ENCODE measurements around the gene NSRP1.
A peak's percentile ranks its signal among the peaks of the same experiment; 100 is the strongest.
"Not testable (repeated sequence)": the region's sequence is repeated elsewhere in the genome, so short reads cannot be mapped to it uniquely, and the experiment has no call there.

NSRP1 gene, protein sequence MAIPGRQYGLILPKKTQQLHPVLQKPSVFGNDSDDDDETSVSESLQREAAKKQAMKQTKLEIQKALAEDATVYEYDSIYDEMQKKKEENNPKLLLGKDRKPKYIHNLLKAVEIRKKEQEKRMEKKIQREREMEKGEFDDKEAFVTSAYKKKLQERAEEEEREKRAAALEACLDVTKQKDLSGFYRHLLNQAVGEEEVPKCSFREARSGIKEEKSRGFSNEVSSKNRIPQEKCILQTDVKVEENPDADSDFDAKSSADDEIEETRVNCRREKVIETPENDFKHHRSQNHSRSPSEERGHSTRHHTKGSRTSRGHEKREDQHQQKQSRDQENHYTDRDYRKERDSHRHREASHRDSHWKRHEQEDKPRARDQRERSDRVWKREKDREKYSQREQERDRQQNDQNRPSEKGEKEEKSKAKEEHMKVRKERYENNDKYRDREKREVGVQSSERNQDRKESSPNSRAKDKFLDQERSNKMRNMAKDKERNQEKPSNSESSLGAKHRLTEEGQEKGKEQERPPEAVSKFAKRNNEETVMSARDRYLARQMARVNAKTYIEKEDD

DNA sequence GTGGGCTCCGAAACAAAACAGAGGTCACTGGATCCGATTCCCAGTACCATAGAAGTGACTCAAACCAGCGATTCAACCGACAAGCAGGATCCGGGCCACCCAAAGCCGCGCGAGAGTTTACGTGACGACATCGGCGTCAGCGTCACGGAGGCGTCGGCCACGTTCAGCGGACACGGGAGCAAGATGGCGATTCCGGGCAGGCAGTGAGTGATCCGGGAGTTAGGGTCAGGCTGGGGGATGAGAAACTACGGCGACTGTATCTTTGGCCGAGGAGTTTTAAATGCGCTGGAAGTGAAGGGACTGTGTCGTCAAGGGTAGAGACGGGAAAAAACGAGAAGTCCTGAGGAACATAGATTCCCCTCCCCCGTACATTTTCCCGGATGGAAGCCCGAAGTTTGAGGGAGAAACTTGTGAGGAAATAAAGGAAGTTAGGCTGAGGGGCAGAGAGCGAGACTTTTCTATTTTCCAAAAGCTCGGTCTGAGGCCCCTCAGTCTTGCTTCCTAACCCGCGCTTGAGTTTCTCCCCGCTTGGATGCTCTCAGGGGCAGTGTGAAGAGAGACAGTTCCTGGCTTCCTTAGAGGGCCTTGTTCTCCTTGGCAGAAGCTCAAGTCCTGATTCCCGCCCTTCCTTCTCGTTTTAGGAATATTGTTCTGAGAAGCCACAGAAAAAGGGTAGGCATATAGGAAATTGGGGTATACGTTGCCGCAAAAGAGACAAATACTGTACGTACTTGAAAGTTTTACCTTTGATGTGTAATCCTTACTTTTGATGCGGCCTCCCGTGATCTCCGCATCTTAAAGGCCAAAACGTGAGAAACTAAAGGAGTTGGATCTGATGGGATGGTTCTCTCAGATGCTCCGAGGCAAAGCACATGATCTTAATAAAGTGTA lies at the start of gene NSRP1:
Gene NSRP1, plus strand, starts transcription at position 156 of the 891 bp plus-strand sequence. Its CDS starts 28 bp downstream, at position 184.
- peak; percentile 80 for DNase-seq

DNA sequence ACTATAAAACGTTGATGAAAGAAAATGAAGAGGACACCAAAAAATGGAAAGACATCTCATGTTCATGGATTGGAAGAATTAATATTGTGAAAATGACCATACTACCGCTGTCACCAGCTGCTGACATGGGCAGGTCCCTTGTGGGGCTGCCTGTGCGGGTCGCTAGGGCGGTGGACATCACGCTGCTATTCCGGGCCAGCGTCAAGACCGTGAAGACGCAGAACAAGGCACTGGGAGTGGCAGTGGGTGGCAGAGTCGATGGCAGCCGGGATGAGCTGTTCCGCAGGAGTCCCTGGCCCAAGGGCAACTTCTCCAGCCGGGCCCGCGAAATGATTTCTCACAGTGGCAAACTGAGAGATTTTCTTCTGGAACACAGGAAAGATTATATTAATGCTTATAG lies 48.2 kb upstream of the NSRP1 start:
- no peak for DNase-seq

DNA sequence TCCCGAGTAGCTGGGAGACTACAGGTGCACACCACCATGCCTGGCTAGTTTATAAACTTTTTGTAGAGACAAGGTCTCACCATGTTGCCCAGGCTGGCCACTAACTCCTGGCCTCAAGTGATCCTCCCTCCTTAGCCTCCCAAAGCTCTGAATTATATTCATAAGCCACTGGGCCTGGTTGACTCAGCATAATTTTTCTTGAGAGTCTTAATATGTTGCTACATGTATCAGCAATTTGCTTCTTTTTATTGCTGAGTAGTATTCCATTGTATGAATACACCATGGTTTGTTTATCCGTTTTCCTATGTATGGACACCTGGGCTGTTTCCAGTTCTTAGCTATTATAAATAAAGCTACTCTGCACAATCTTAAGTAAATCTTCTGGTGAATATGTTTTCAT lies 42.4 kb upstream of the NSRP1 start:
- no peak for DNase-seq

DNA sequence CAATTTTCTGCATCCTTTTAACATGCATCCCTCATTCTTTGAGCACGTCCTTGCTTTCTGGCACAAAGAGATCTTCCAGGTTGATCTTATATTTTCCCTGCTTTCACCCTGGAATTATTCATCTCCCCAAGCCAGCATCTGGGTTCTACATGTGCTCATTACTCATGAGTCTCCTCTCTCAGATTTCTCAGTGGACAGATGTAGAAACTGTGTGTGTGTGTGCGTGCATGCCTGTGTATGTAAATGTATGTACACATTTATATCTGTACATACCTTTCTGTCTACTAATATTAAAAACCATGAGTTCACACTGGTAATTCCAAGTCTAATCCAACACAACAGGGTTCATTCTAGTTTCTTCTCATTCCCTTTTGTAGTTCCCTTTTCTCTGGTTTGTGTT lies 41.9 kb upstream of the NSRP1 start:
- DNase-seq = no peak

DNA sequence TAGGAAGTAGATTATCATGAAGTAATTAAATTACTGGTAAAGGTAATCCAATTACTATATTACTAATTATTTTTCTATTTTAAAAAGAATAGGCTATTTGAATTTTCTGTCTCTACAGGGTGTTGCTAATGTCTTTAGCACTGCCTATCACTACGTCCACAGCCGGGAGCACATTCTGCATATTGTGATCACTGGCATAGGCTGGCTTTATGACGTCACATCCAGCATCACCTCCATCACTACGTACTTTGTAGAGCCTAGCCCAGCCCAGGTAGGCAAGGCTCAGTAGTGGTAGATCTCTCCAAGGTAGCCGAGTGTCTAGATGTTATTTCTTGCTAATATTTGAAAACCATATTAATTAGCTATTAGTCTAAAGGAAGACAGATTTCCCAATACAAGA lies 33.8 kb upstream of the NSRP1 start:
- DNase-seq = no peak

DNA sequence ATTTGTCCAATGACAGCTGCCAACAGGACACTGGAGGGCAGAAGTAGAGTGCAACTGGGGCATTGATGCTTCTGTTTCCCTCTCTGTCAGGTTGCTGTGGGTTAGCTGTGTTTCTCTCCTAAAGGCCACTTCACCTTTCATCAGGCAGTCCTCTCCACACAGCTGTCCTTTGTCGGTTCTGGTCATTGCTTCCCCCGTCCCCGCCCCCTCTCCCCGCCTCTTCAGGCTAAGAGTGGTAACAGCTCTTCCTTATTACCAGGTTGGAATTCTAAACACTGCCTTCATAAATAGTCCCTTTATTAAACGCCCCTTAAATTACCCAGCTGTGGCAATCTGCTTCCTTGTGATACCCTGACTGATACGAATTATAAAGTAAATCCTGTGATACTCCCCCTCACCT lies 31.8 kb upstream of the NSRP1 start:
- DNase-seq = no peak

DNA sequence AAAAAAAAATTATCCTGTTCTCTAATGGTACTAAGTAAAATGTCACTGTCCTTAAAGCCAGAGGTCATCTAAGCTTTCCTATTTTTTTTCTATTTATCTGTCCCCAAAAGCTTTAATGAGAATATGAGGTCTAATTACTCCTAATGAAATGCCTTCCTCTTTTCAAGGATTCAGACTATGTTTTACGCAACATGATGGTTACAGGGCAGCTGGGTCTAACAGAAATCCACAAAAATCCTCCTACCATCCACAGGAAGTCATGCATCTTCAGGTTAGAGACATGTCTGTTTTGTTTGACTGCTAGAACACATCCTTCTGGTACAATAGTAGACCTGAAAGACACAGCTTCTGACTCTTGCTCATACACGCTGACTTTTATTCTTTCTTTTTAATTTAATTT lies 29.7 kb upstream of the NSRP1 start:
- DNase-seq = no peak

DNA sequence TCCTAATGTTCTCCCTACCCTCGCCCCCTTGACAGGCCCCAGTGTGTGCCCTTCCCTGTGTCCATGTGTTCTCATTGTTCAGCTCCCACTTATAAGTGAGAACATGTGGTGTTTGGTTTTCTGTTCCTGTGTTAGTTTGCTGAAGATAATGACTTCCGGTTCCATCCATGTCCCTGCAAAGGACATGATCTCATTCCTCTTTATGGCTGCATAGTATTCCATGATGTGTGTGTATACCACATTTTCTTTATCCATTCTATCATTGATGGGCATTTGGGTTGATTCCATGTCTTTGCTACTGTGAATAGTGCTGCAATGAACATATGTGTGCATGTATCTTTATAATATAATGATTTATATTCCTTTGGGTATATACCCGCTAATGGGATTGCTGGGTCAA lies 29.2 kb upstream of the NSRP1 start:
- not testable (repeated sequence) for DNase-seq

DNA sequence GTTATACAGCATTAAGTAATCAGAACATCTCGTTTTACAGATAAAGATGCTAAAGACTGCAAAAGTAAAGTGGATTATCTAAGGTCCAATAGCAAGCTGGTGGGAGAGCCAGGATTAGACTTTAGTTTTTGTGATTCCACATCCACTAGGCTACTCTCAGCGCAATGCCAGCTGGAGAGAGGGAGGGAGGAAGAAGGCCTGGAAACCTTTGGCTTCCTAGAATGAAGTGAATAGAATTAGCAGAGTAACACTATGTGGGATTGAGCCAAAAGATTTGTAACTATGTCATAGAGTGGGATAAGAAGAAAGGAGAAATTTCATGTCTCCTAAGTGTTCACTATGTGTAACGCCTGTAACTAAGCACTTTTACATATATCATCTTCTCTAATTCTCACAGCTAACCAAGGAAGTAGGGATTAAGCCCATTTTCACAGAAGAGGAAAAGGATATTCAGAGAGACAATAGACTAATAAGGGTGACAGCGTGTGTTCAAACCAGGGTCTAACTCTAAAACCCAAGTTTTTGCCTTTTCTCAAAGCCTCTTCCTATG lies 25.4 kb upstream of the NSRP1 start:
- no peak for DNase-seq

DNA sequence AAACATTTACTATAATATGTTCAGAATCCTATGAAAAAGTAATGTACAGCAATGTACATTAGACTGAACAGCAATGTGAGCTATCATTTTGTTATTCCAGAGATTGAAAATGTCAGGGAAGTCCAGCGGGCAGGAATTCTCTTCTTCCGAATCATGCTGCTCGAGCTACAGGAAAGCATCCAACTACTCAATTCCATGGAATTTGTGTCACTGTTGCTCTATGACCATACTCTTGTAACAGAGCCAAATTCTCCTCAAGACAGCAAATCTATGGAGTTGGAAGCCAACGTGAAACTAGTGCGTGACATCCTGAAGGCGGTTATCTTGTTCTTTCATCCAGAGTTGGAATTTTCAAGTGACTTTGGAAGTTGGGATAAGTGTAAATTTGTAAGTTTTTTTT lies 24.8 kb upstream of the NSRP1 start:
- no peak for DNase-seq

DNA sequence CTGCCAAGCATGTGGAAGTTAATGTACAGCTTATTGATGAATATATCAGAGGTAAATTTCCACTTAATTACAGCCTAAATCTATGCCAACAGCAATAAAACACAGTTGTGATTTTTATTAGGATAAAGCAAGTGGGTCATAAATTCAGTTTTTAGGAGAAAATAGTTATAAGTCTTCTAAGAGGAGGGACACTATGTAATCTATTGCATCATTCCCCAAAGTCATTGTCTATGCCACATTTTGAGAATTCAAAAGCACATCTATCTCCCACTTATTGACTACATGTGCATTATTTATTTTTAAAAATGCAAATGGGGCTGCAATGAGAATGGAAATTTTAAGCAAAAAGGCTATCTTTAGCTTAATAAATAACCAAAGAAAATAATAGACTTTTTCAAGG lies 23.7 kb upstream of the NSRP1 start:
- DNase-seq = no peak

DNA sequence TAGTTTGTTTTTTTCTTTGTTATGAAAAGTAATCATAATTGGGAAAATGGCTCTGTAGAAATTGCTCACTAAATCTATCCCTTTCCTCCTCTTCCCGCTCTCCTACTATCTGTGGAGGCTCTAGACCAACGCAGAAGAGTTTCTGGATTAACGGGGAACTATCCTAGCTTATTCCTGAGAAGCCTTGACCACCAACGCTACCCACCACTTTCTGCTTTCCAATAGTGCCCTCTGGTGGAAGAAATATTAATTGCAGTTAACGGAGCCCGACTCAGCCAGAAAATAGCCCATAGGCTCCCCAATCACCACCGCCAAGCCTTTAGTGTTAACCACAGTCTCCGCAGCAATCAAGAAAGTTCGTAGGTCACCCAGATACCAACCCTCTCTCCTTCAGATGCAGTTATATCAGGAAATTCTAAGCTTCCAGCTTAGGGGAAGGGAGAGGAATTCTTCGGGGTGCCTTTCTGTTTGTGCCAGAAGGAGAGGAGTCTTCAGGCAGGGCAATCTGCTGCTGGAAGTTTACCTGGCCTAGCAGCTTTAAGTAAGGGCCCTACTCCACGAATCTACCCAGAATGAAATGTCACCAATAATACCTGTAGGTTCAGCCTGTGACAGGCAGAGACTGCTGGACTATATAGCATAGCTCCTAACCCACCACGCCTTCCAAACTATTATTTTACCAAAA lies 23.0 kb upstream of the NSRP1 start:
- DNase-seq = no peak

DNA sequence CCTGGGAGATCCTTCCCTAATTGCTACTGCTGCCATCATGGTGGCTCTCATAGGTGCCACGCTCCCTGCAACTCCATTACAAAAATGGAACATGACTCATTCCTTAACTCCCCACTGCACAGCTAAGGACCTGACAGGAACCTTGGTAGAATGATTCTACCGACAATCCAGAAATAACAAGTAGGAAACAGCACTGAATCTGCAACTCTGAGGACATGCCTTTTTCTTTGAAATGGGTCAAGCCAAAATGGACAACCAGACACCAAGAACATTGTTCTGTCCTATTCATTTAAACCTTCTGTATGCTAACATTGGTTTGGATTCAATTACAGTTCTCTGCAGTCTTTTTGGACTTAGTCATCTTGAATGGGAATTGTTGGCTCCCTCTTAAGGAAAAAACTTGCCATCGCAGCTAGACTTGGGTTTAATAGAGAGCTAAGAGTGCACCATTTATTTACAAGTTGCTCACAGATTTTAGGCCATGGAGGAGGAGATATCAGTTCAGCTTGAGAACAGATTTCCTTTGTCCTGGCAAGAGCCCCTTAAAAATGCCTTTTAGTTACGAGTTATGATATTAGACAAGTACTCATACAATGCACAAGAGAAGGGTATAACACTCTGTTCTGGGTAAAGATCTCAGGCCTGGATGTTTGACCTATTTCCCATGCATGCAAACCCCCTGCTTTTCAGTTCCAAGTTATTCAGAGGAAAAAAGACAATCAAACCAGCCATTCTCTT lies 20.9 kb upstream of the NSRP1 start:
- no peak for DNase-seq

DNA sequence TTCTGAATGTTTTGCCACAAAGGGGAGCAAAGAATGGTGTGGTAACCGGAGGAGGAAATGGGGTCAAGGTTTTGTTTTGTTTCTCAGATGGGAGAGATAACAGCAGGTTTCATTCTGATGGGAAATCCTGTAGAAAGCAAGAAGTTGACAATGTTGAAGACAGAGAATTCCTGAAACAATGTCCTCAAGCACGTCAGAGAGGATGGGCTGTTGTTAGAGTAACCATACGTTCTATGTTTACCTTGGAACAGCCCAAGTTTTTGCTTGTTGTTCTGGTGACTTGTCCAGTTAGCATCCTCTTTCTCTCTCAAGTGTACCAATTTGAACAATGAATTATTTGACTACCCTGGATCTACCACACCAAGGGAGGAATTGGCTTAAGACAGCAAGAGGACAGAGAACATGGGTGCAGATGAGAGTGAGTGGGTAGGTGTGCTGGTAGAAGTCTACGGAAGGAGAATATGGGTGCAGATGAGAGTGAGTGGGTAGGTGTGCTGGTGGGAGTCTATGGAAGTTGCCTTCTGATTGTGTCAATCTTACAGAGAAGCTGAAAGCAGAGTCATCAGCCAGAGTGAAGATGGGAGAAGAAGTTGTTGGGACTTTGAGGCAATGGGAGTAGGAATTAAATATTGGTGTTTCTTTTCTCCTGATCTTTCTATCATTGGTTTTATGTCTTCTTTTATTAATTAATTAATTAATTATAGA lies 14.8 kb upstream of the NSRP1 start:
- no peak for DNase-seq

DNA sequence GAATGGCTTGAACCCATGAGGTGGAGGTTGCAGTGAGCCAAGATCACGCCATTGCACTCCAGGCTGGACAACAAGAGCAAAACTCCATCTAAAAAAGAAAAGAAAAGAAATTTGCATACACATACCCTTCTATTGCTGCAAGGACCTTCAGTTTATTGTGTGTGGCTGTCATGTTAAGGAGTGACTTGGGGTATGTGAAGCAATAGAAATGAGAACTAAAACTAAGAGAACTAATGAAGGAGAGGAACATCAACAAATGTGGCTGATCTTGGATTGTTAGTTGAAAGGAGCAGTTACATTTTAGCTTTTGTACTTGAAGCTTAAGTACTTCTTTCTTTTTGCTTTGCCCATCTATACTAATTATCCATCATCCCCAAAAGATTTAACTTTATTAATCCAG lies 12.7 kb upstream of the NSRP1 start:
- no peak for DNase-seq

DNA sequence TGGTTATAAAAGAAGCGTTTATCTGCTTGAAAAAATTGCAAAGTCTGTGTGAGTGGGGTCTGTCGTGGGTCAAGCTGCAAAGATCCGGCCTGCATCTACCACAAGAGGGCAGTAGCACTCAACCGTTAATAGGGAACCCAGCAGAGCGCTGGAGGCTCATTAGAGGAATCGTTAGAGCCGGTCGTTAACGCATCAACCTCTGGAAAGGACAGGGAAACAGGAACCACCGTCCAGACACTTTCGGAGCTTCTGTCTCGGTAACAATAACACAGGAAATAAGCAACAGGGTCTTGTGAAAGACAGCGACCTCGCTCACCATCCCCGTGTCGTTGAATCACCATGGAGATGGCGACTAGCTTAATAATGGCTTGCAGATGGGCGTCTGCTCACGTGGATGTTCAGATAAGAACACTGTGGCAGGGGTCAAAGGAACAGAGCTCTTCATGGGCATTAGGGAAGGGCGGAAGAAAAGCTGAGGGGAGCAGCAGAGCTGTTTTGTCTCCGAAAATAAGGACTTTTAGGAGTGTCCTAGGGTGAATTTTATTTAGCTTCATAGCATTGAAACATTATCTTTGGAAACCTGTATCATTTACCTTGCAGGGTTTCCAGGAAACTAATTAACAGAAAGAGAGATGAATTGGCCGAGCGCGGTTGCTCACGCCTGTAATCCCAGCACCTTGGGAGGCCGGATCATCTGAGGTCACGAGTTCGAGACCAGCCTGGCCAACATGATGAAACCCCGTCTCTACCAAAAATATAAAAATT lies 11.9 kb upstream of the NSRP1 start:
- no peak for DNase-seq

DNA sequence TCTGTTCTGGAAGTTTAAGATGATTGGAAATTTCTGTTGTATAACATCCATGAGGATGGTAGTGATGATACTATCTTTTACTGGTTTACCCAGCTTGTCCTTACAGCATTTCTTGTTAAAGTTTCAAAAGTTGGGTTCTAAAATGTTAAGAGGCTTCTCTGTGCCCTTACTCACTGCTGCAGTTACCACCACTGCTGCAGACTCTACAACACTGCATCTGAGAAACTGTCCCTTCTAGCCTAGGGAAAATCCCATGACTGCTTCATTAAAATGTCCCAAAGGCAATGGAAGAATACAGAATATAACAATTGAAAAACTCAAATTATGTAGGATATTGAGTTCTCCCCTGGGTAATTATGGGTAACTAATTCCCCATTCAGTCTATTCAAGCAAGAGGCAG lies 3.8 kb upstream of the NSRP1 start:
- no peak for DNase-seq

DNA sequence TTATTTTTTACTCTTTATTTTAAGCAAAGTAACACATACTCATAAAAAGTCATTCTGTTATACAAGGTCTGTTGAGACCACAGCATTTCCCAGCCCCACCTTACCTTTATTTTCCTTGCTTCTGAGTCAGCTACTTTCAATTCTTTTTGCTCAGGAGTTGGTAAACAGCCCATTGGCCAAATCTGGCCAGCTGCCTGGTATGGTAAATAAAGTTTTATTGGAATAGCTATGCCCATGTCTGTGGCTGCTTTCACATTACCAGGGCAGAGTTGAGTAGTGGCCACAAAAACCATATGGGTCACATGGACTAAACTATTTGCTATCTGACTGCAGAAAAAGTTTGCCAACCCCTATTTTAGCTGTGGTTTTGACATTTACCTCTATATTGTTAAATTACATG lies 3.4 kb upstream of the NSRP1 start:
- DNase-seq = no peak

DNA sequence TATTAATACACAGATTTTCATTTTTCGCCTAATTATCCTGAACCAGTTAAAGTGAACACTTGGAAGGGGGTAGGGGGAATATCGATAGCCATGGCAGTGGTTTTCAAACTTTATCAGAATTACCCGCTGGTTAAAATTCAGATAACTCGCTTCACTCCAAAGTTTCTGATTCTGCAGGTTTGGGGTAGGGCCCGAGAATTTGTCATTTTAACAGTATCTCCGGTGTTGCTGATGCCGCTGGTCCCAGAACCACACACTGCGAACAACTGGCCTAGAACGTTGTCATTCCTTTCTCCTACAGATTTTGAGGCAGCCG lies 313 bp upstream of the NSRP1 start:
- DNase-seq = no peak

DNA sequence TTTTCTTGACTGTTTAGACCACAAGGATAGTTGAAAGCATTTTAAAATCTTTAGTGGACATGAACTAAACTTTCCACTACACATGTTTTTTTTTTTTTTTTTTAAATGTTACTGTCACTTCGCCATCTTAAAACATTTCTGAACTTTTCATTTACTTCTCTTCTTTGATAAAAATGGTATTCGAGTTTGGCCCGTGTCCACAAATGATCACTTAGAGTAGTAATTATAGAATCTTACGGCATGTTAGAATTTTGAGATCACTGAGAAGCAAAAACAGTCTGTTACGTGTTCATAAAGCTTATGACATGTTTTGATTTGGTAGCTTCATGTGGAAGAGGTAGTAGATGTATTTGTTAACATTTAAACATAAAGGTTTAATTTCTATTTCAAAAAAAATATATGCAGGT lies 1.1 kb downstream of the NSRP1 start:
- no peak for DNase-seq

DNA sequence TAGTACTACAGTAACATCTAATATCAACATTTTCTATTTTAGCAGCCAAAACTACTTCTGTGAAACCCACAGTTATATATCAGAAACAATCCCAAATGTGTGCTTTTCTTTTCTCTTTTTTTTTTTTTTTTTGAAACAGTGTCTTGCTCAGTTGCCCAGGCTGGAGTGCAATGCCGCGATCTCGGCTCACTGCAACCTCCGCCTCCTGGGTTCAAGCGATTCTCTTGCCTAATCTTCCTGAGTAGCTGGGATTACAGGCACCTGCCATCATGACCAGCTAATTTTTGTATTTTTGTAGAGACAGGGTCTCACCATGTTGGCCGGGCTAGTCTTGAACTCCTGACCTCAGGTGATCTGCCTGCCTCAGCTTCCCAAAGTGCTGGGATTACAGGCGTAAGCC lies 2.0 kb downstream of the NSRP1 start:
- DNase-seq = not testable (repeated sequence)

Measured in NCI-H1048 (cell line).